ENCODE measurements around the gene GLB1L2.

The GLB1L2 gene

GRCh38 chr11:134345237-134345550, 13.4 kb downstream of the GLB1L2 start:
- no peaks in the 10 kb centered on the region for H3K79me2 ChIP-seq (ENCODE audit: insufficient read depth, low read length)
- no peaks in the 10 kb centered on the region for H4K20me1 ChIP-seq (ENCODE audit: insufficient read depth, low read length)
- H3K4me1 ChIP-seq (ENCODE audit: insufficient read depth, low read length, severe bottlenecking), result no peaks in the 10 kb centered on the region
- H3K27me3 ChIP-seq (ENCODE audit: insufficient read depth, low read length), result no peaks in the 10 kb centered on the region
- TF ChIP-seq EZH2 (IDR thresholded peaks at IDR 0.05; ENCODE audit: borderline replicate concordance, low read length), result no peak
- no peak overlapping the region for H3K4me3 ChIP-seq (ENCODE audit: low read depth, low read length, poor library complexity, severe bottlenecking)
- no peak overlapping the region for H2AFZ ChIP-seq (ENCODE audit: low read length)
- H3K36me3 ChIP-seq (ENCODE audit: insufficient read depth, low read length), result no peaks in the 10 kb centered on the region
- no peak overlapping the region for H3K9ac ChIP-seq (ENCODE audit: low read length)
- no peak overlapping the region for H3K27ac ChIP-seq (ENCODE audit: low read depth, low read length, poor library complexity, severe bottlenecking)
- no peaks in the 10 kb centered on the region for H3K9me2 ChIP-seq (ENCODE audit: low read depth, low read length)
- no peak overlapping the region for H3K4me2 ChIP-seq (ENCODE audit: low read length)
- no peaks in the 10 kb centered on the region for H3K9me3 ChIP-seq (ENCODE audit: low read length)
- no peaks in the 10 kb centered on the region for H3F3A ChIP-seq (ENCODE audit: insufficient read depth, low read length)

- no peaks in the 10 kb centered on the region for H3K9me2 ChIP-seq (ENCODE audit: low read depth, low read length)
- H3K27ac ChIP-seq (ENCODE audit: low read depth, low read length, poor library complexity, severe bottlenecking), result no peak overlapping the region
- H3F3A ChIP-seq (ENCODE audit: insufficient read depth, low read length), result no peaks in the 10 kb centered on the region
- TF ChIP-seq CTCF (IDR thresholded peaks at IDR 0.05; ENCODE audit: low read length) (no peak), EZH2 (IDR thresholded peaks at IDR 0.05; ENCODE audit: borderline replicate concordance, low read length) (no peak)
- no peak overlapping the region for H3K4me2 ChIP-seq (ENCODE audit: low read length)
- no peaks in the 10 kb centered on the region for H3K4me1 ChIP-seq (ENCODE audit: insufficient read depth, low read length, severe bottlenecking)
- no peak overlapping the region for H3K9ac ChIP-seq (ENCODE audit: low read length)
- no peaks in the 10 kb centered on the region for H3K36me3 ChIP-seq (ENCODE audit: insufficient read depth, low read length)
- H3K27me3 ChIP-seq (ENCODE audit: insufficient read depth, low read length), result no peaks in the 10 kb centered on the region
- H3K9me3 ChIP-seq (ENCODE audit: low read length), result no peaks in the 10 kb centered on the region
- H3K79me2 ChIP-seq (ENCODE audit: insufficient read depth, low read length), result no peaks in the 10 kb centered on the region
- H2AFZ ChIP-seq (ENCODE audit: low read length), result no peak overlapping the region
- no peak overlapping the region for H3K4me3 ChIP-seq (ENCODE audit: low read depth, low read length, poor library complexity, severe bottlenecking)
- H4K20me1 ChIP-seq (ENCODE audit: insufficient read depth, low read length), result no peaks in the 10 kb centered on the region
These were observed 14.6 kb downstream of the GLB1L2 start for GRCh38 chr11:134346101-134346975.

GRCh38 chr11:134346976-134347350, 15.2 kb downstream of the GLB1L2 start:
- Histone ChIP-seq H3K4me3 (ENCODE audit: low read depth, low read length, poor library complexity, severe bottlenecking) (no peak overlapping the region), H3K79me2 (ENCODE audit: insufficient read depth, low read length) (no peaks in the 10 kb centered on the region), H4K20me1 (ENCODE audit: insufficient read depth, low read length) (no peaks in the 10 kb centered on the region), H3K9ac (ENCODE audit: low read length) (no peak overlapping the region), H3K27ac (ENCODE audit: low read depth, low read length, poor library complexity, severe bottlenecking) (no peak overlapping the region), H3K36me3 (ENCODE audit: insufficient read depth, low read length) (no peaks in the 10 kb centered on the region), H3K9me2 (ENCODE audit: low read depth, low read length) (no peaks in the 10 kb centered on the region), H3K9me3 (ENCODE audit: low read length) (no peaks in the 10 kb centered on the region), H3F3A (ENCODE audit: insufficient read depth, low read length) (no peaks in the 10 kb centered on the region), H2AFZ (ENCODE audit: low read length) (no peak overlapping the region), H3K27me3 (ENCODE audit: insufficient read depth, low read length) (no peaks in the 10 kb centered on the region), H3K4me2 (ENCODE audit: low read length) (no peak overlapping the region), H3K4me1 (ENCODE audit: insufficient read depth, low read length, severe bottlenecking) (no peaks in the 10 kb centered on the region)
- TF ChIP-seq CTCF (IDR thresholded peaks at IDR 0.05; ENCODE audit: low read length) (no peak), EZH2 (IDR thresholded peaks at IDR 0.05; ENCODE audit: borderline replicate concordance, low read length) (no peak)

- Histone ChIP-seq H3K9ac (ENCODE audit: low read length) (no peak overlapping the region), H3K4me1 (ENCODE audit: insufficient read depth, low read length, severe bottlenecking) (no peaks in the 10 kb centered on the region), H3K36me3 (ENCODE audit: insufficient read depth, low read length) (no peaks in the 10 kb centered on the region), H3K9me2 (ENCODE audit: low read depth, low read length) (no peaks in the 10 kb centered on the region), H3F3A (ENCODE audit: insufficient read depth, low read length) (no peaks in the 10 kb centered on the region), H3K4me2 (ENCODE audit: low read length) (no peak overlapping the region), H3K9me3 (ENCODE audit: low read length) (no peaks in the 10 kb centered on the region), H3K79me2 (ENCODE audit: insufficient read depth, low read length) (no peaks in the 10 kb centered on the region), H3K4me3 (ENCODE audit: low read depth, low read length, poor library complexity, severe bottlenecking) (no peak overlapping the region), H4K20me1 (ENCODE audit: insufficient read depth, low read length) (no peaks in the 10 kb centered on the region), H2AFZ (ENCODE audit: low read length) (no peak overlapping the region), H3K27me3 (ENCODE audit: insufficient read depth, low read length) (no peaks in the 10 kb centered on the region), H3K27ac (ENCODE audit: low read depth, low read length, poor library complexity, severe bottlenecking) (no peak overlapping the region)
- TF ChIP-seq EZH2 (IDR thresholded peaks at IDR 0.05; ENCODE audit: borderline replicate concordance, low read length) (no peak), CTCF (IDR thresholded peaks at IDR 0.05; ENCODE audit: low read length) (no peak)
These were observed 15.7 kb downstream of the GLB1L2 start for GRCh38 chr11:134347441-134347840.
